K562 (cell line): ENCODE measurements around the gene ADGRB3.

Source experiments
- CTCF ChIP-seq, 3 experiments: IDR thresholded peaks in 2 of 3; conservative IDR thresholded peaks in 1 of 3; 2 replicates each; pipeline ENCODE4 v1.5.1; 2011 to 2012; ENCODE audit warnings: low read length in 3 of 3, mild to moderate bottlenecking in 3 of 3, control low read depth in 2 of 3, improper control_type of control experiment in 1 of 3, inconsistent platforms in 1 of 3, low read depth in 1 of 3, mixed read lengths in 1 of 3, moderate library complexity in 1 of 3; ENCODE audit not compliant: insufficient read depth in 2 of 3
- FOXK2 ChIP-seq, 2 experiments: fragments of 450-650 bp; IDR thresholded peaks in 1 of 2; conservative IDR thresholded peaks in 1 of 2; 2 replicates each; pipeline ENCODE4 v1.6.1; 2016; ENCODE audit warnings: low read depth in 2 of 2, mild to moderate bottlenecking in 1 of 2
- GTF3C2 ChIP-seq: IDR thresholded peaks from 3 replicates; pipeline ENCODE4 v1.6.1; 2011; ENCODE audit warnings: borderline replicate concordance, mild to moderate bottlenecking, moderate library complexity; ENCODE audit not compliant: insufficient read length; ENCODE audit errors: extremely low read depth
- MAX ChIP-seq: sonication (generic); formaldehyde crosslinking; IDR thresholded peaks from 2 replicates; pipeline ENCODE4 v1.9.0; 2022; ENCODE audit warnings: mild to moderate bottlenecking, missing genetic modification reagents
- MYC ChIP-seq, 2 experiments: fragments of 250-450 bp in 1 of 2; sonication (Bioruptor Pico) in 1 of 2; IDR thresholded peaks; 2 replicates each; pipeline versions ENCODE4 v1.5.1 to v1.6.1; 2012 to 2021; ENCODE audit warnings: low read depth in 2 of 2, borderline replicate concordance in 1 of 2, improper control_type of control experiment in 1 of 2, low read length in 1 of 2, mild to moderate bottlenecking in 1 of 2, moderate library complexity in 1 of 2
- NCOA6 ChIP-seq: fragments of 450-650 bp; IDR thresholded peaks from 2 replicates; pipeline ENCODE4 v1.6.1; 2017; ENCODE audit warnings: mild to moderate bottlenecking
- POLR2AphosphoS5 ChIP-seq: IDR thresholded peaks from 2 replicates; pipeline ENCODE4 v1.6.1; 2011; ENCODE audit warnings: mild to moderate bottlenecking, low read depth, low read length, moderate library complexity; ENCODE audit not compliant: control insufficient read depth, insufficient read depth
- REST ChIP-seq, 2 experiments: fragments of 450-650 bp; formaldehyde crosslinking in 1 of 2; IDR thresholded peaks; 2 replicates each; pipeline versions ENCODE4 v1.4.0 to v1.6.1; 2014 to 2020; ENCODE audit warnings: mild to moderate bottlenecking in 2 of 2, borderline replicate concordance in 1 of 2, low read depth in 1 of 2
- SMARCB1 ChIP-seq: IDR thresholded peaks from 2 replicates; pipeline ENCODE4 v1.6.1; 2011; ENCODE audit warnings: improper control_type of control experiment, low read depth; ENCODE audit not compliant: insufficient read length
- U2AF2 ChIP-seq: fragments of 200-400 bp; formaldehyde crosslinking; optimal IDR thresholded peaks from 2 replicates; pipeline ENCODE3; 2017; ENCODE audit warnings: low read depth, mild to moderate bottlenecking, low read length
- ZNF24 ChIP-seq: fragments of 450-650 bp; IDR thresholded peaks from 2 replicates; pipeline ENCODE4 v1.6.1; 2016
- ZNF274 ChIP-seq: IDR thresholded peaks from 2 replicates; pipeline ENCODE4 v1.6.1; 2011; ENCODE audit warnings: low read depth, mild to moderate bottlenecking, low read length, moderate library complexity, borderline replicate concordance
- ZNF79 ChIP-seq: fragments of 250-450 bp; sonication (Bioruptor Pico); IDR thresholded peaks from 2 replicates; pipeline ENCODE4 v1.4.0; 2020; ENCODE audit warnings: low read depth, mild to moderate bottlenecking, moderate library complexity
- ZSCAN29 ChIP-seq: fragments of 450-650 bp; IDR thresholded peaks from 2 replicates; pipeline ENCODE4 v1.6.1; 2017

GRCh38 chr6:68754681-68755213 lies 119.7 kb downstream of the ADGRB3 start:
- TF ChIP-seq GTF3C2 = no peak
- TF ChIP-seq ZNF79 (CRISPR knock-in tag) = no peak
- TF ChIP-seq CTCF (IDR thresholded peaks at IDR 0.05 in 2 of 3, conservative IDR thresholded peaks at IDR 0.05 in 1 of 3; ENCODE audit: insufficient read depth in 2 of 3, low read depth in 1 of 3, low read length in 3 of 3) = no peak
- no peak for TF ChIP-seq REST (IDR thresholded peaks at IDR 0.05; ENCODE audit: borderline replicate concordance)
- TF ChIP-seq REST (CRISPR knock-in tag; IDR thresholded peaks at IDR 0.05; ENCODE audit: low read depth) = no peak
- no peak for TF ChIP-seq NCOA6
- TF ChIP-seq POLR2AphosphoS5 = no peak
- no peak for TF ChIP-seq SMARCB1
- no peak for TF ChIP-seq MYC (IDR thresholded peaks at IDR 0.05; ENCODE audit: low read depth, low read length)
- TF ChIP-seq MYC (CRISPR knock-in tag; IDR thresholded peaks at IDR 0.05; ENCODE audit: borderline replicate concordance, low read depth) = no peak
- no peak for TF ChIP-seq FOXK2 (conservative IDR thresholded peaks at IDR 0.05 in 1 of 2, IDR thresholded peaks at IDR 0.05 in 1 of 2; ENCODE audit: low read depth in 2 of 2)
- TF ChIP-seq ZNF24 = no peak
- no peak for TF ChIP-seq ZNF274
- no peak for TF ChIP-seq MAX (CRISPR knock-in tag)
- no peak for TF ChIP-seq U2AF2
- TF ChIP-seq ZSCAN29 = no peak
